IMR-90 (cell line): ENCODE measurements around the gene ETV6. TPM values are rescaled to one million over a fixed set of nuclear protein-coding genes. Genes with fewer than 3 reads are reported as not detected.

Experiments
- ATAC-seq: fragments of 200-7000 bp; cut with Tn5 transposase; 2 replicates; pipeline ENCODE4 v1.9.1; 2020; ENCODE audit warnings: low read depth, mild to moderate bottlenecking, moderate library complexity
- BruUV-seq: library from RNA; stranded (reverse); fragments of 400-500 nt; replicated peaks from 2 replicates; lab custom pipeline; 2021; lab: Mats Ljungman, UMichigan
- CTCF ChIA-PET: fragments of 300-600 bp; formaldehyde crosslinking; extraction: SDS; loops from one replicate; lab custom pipeline; 2021; ENCODE audit warnings: antibody characterized with exemption; lab: Yijun Ruan, JAX
- POLR2A ChIA-PET: fragments of 300-600 bp; sonication (Branson Sonifier 250); formaldehyde crosslinking; loops from one replicate; lab custom pipeline; 2022; ENCODE audit warnings: antibody characterized with exemption; ENCODE audit not compliant: unreplicated experiment; lab: Charles Lee
- DNase-seq: peaks from one replicate; pipeline ENCODE4 v3.0.0; 2013
- H2AFZ ChIP-seq: replicated peaks from 2 replicates; pipeline ENCODE3; 2013; ENCODE audit warnings: low read length, mild to moderate bottlenecking; ENCODE audit not compliant: poor library complexity
- H2AK5ac ChIP-seq: 2 replicates; pipeline ENCODE4 v1.6.1; 2013; ENCODE audit warnings: low read depth, low read length, inconsistent platforms
- H2AK9ac ChIP-seq: replicated peaks from 2 replicates; pipeline ENCODE3; 2013; ENCODE audit warnings: mild to moderate bottlenecking, low read depth, low read length, moderate library complexity; ENCODE audit not compliant: poor library complexity
- H2BK120ac ChIP-seq: 2 replicates; pipeline ENCODE4 v1.6.1; 2013; ENCODE audit warnings: low read depth, low read length, inconsistent platforms
- H2BK15ac ChIP-seq: 3 replicates; pipeline ENCODE4 v1.6.1; 2013; ENCODE audit warnings: low read depth, low read length, inconsistent platforms
- H2BK20ac ChIP-seq: 2 replicates; pipeline ENCODE4 v1.6.1; 2013; ENCODE audit warnings: low read depth, mild to moderate bottlenecking, inconsistent platforms, low read length, moderate library complexity
- H2BK5ac ChIP-seq: 2 replicates; pipeline ENCODE4 v1.6.1; 2013; ENCODE audit warnings: mild to moderate bottlenecking, low read depth, low read length, inconsistent platforms; ENCODE audit not compliant: poor library complexity, severe bottlenecking
- H3K14ac ChIP-seq: replicated peaks from 2 replicates; pipeline ENCODE4 v1.6.1; 2013; ENCODE audit warnings: low read depth, low read length, inconsistent platforms
- H3K18ac ChIP-seq: 2 replicates; pipeline ENCODE4 v1.6.1; 2013; ENCODE audit warnings: low read depth, low read length, control low read depth
- H3K23ac ChIP-seq: 2 replicates; pipeline ENCODE4 v1.6.1; 2013; ENCODE audit warnings: low read depth, low read length, inconsistent platforms
- H3K27ac ChIP-seq: 2 replicates; pipeline ENCODE4 v1.5.1; 2013; ENCODE audit warnings: mild to moderate bottlenecking, control low read depth, low read length; ENCODE audit not compliant: insufficient read depth
- H3K27me3 ChIP-seq: 2 replicates; pipeline ENCODE4 v1.6.1; 2013; ENCODE audit warnings: low read length; ENCODE audit not compliant: control insufficient read depth, insufficient read depth
- H3K36me3 ChIP-seq: 2 replicates; pipeline ENCODE4 v1.6.1; 2013; ENCODE audit warnings: low read length, mixed read lengths; ENCODE audit not compliant: control insufficient read depth, insufficient read depth
- H3K4ac ChIP-seq: 2 replicates; pipeline ENCODE4 v1.6.1; 2013; ENCODE audit warnings: low read depth, low read length, inconsistent platforms
- H3K4me1 ChIP-seq: 2 replicates; pipeline ENCODE4 v1.6.1; 2013; ENCODE audit warnings: low read length, mixed read lengths; ENCODE audit not compliant: control insufficient read depth, insufficient read depth
- H3K4me2 ChIP-seq: 2 replicates; pipeline ENCODE4 v1.6.1; 2013; ENCODE audit warnings: low read depth, mild to moderate bottlenecking, control low read depth, low read length, moderate library complexity
- H3K4me3 ChIP-seq: 2 replicates; pipeline ENCODE4 v1.5.1; 2013; ENCODE audit warnings: low read depth, mild to moderate bottlenecking, control low read depth, low read length, moderate library complexity; ENCODE audit not compliant: insufficient read depth
- H3K56ac ChIP-seq: 2 replicates; pipeline ENCODE4 v1.6.1; 2013; ENCODE audit warnings: low read length, inconsistent platforms; ENCODE audit not compliant: insufficient read depth; ENCODE audit errors: extremely low read depth
- H3K79me1 ChIP-seq, 2 experiments: 2 replicates each; pipeline ENCODE4 v1.6.1; 2013; ENCODE audit warnings: low read length in 2 of 2, inconsistent platforms in 1 of 2, low read depth in 1 of 2
- H3K9ac ChIP-seq: 2 replicates; pipeline ENCODE4 v1.6.1; 2013; ENCODE audit warnings: low read depth, low read length, control low read depth
- H3K9me1 ChIP-seq: 2 replicates; pipeline ENCODE4 v1.6.1; 2013; ENCODE audit warnings: low read length, inconsistent platforms; ENCODE audit not compliant: insufficient read depth
- H3K9me3 ChIP-seq: 2 replicates; pipeline ENCODE4 v1.6.1; 2013; ENCODE audit warnings: low read length; ENCODE audit not compliant: control insufficient read depth, insufficient read depth
- H4K20me1 ChIP-seq: 2 replicates; pipeline ENCODE4 v1.6.1; 2013; ENCODE audit warnings: low read length, inconsistent platforms; ENCODE audit not compliant: insufficient read depth
- H4K5ac ChIP-seq: 2 replicates; pipeline ENCODE4 v1.6.1; 2013; ENCODE audit warnings: mild to moderate bottlenecking, low read depth, low read length, control low read depth
- H4K8ac ChIP-seq, 2 experiments: 2 replicates each; pipeline ENCODE4 v1.6.1; 2013; ENCODE audit warnings: low read depth in 2 of 2, low read length in 2 of 2, control low read depth in 1 of 2, inconsistent platforms in 1 of 2
- H4K91ac ChIP-seq: 2 replicates; pipeline ENCODE4 v1.6.1; 2013; ENCODE audit warnings: low read depth, low read length, inconsistent platforms; ENCODE audit not compliant: insufficient read depth
- BHLHE40 ChIP-seq: fragments of 150-350 bp; IDR thresholded peaks from 2 replicates; pipeline ENCODE4 v1.6.1; 2016; ENCODE audit warnings: mild to moderate bottlenecking, low read depth, low read length
- CEBPB ChIP-seq: IDR thresholded peaks from 2 replicates; pipeline ENCODE4 v1.6.1; 2012; ENCODE audit warnings: low read depth, low read length, improper control_type of control experiment
- WGBS, 2 experiments: methylation state at CpG; one replicate each; pipeline versions ENCODE4 v1.1.5 to v1.1.7; 2013; ENCODE audit warnings: missing lambda C conversion rate in 2 of 2; ENCODE audit not compliant: insufficient read length in 1 of 2; ENCODE audit errors: extremely low coverage in 2 of 2; 5-methylcytosine and 5-hydroxymethylcytosine counted together
- dilution Hi-C: fragments of 300-500 bp; cut with HindIII; formaldehyde crosslinking; loops from one replicate; pipeline ENCODE4 v1.14.3; 2018; ENCODE audit warnings: low sequenced_read_pairs; ENCODE audit not compliant: unreplicated experiment
- in situ Hi-C: fragments of 300-500 bp; cut with MboI; formaldehyde crosslinking; loops from 3 replicates; pipeline ENCODE4 v1.14.3; 2019; ENCODE audit warnings: low sequenced_read_pairs, inconsistent platforms, mixed read lengths
- intact Hi-C: fragments of 100-400 bp; cut with micrococcal nuclease; formaldehyde crosslinking; loops from 2 replicates; pipeline ENCODE4 v1.10.0; 2022
- polyA plus RNA-seq, 3 experiments: library from polyadenylated mRNA; depleted of rRNA; stranded (reverse); fragments of >200 nt; gene quantifications; 2 replicates each; pipeline ENCODE4 v1.2.3, GENCODE V29; 2012; ENCODE audit warnings: low replicate concordance in 1 of 3
- total RNA-seq: library from RNA; depleted of rRNA; stranded (reverse); fragments of >200 nt; gene quantifications from 2 replicates; pipeline ENCODE4 v1.2.3, GENCODE V29; 2012

The ETV6 gene
- total and polyA plus RNA-seq, 2 of the 4 experiments (the other 2 are of a cell fraction), result 8.4 to 9.9 TPM

- intact Hi-C loops, result no loop called here
- WGBS, 2 experiments, result 83% methylated on average over 2 of the region's 13 CpGs; no CpG with 5 or more reads in 1 of the 2 experiments
Observed at GRCh38 chr12:11854011-11854499, 204.6 kb downstream of the ETV6 start.

More at GRCh38 chr12:11854011-11854499, 204.6 kb downstream of the ETV6 start:
- TF ChIP-seq BHLHE40, result no peak
- no peak for TF ChIP-seq CEBPB
- Histone ChIP-seq H3K79me1 (peaks cover 15 to 33% of the 10 kb centered on the region in 2 experiments; a peak in 3 of 4 replicates), H3K18ac (no peak overlapping the region), H4K20me1 (no peaks in the 10 kb centered on the region), H3K9me3 (no peaks in the 10 kb centered on the region), H3K14ac (no peak overlapping the region), H4K8ac (no peak overlapping the region), H2BK15ac (no peak overlapping the region), H3K9me1 (peaks cover 24% of the 10 kb centered on the region), H3K36me3 (peaks cover 29% of the 10 kb centered on the region), H3K23ac (no peak overlapping the region), H2AFZ (no peak overlapping the region), H2BK120ac (no peak overlapping the region), H2BK20ac (no peak overlapping the region), H4K5ac (no peak overlapping the region), H3K4ac (no peak overlapping the region), H4K91ac (no peak overlapping the region), H3K9ac (no peak overlapping the region), H3K4me2 (no peak overlapping the region), H3K27ac (no peak overlapping the region), H3K4me1 (peaks cover 2% of the 10 kb centered on the region; the same call in 1 of the 2 replicates), H2AK9ac (no peak overlapping the region), H2AK5ac (no peak overlapping the region), H3K27me3 (no peaks in the 10 kb centered on the region), H2BK5ac (no peak overlapping the region), H3K56ac (no peak overlapping the region), H3K4me3 (no peak overlapping the region)
- in situ Hi-C loops, result no loop called here
- ChIA-PET POLR2A (no interaction called here), CTCF (no interaction called here)
- no TSS peak for BruUV-seq
- no peak for ATAC-seq
- dilution Hi-C loops, result no loop called here
- DNase-seq, result no peak
